Central memory CD8-positive, alpha-beta T cell (primary cell): ENCODE results near the gene TNNT2.

Experiments
- ATAC-seq: fragments of 150-1000 bp; cut with Tn5 transposase; replicated peaks from 2 replicates; pipeline ENCODE4 v1.10.0; 2022; ENCODE audit warnings: mild to moderate bottlenecking, moderate FRiP score, moderate number of reproducible peaks; ENCODE audit not compliant: poor library complexity, severe bottlenecking; ENCODE audit errors: extremely low read depth
- DNase-seq, 2 donors: peaks; one replicate each; pipeline ENCODE4 v3.0.0; 2021; ENCODE audit warnings: low spot score in 2 of 2
- H3K27ac Mint-ChIP-seq: one replicate; pipeline ENCODE4 v1.8.0; 2022; ENCODE audit warnings: low read depth, mild to moderate bottlenecking, moderate library complexity, mixed read lengths
- H3K27me3 Mint-ChIP-seq: one replicate; pipeline ENCODE4 v1.8.0; 2022; ENCODE audit warnings: mixed read lengths
- H3K36me3 Mint-ChIP-seq: one replicate; pipeline ENCODE4 v1.8.0; 2022; ENCODE audit warnings: mild to moderate bottlenecking, moderate library complexity, mixed read lengths; ENCODE audit not compliant: insufficient read depth
- H3K4me1 Mint-ChIP-seq: one replicate; pipeline ENCODE4 v1.8.0; 2022; ENCODE audit warnings: mixed read lengths
- H3K4me3 Mint-ChIP-seq: one replicate; pipeline ENCODE4 v1.8.0; 2022; ENCODE audit warnings: mild to moderate bottlenecking, moderate library complexity, mixed read lengths
- H3K9me3 Mint-ChIP-seq: one replicate; pipeline ENCODE4 v1.8.0; 2022; ENCODE audit warnings: mixed read lengths

TNNT2 gene

GRCh38 chr1:201384406-201384782 is 6.9 kb upstream of the TNNT2 start:
- no peak overlapping the region for H3K4me3 Mint-ChIP-seq
- no peak overlapping the region for H3K27ac Mint-ChIP-seq
- no peaks in the 10 kb centered on the region for H3K9me3 Mint-ChIP-seq
- H3K27me3 Mint-ChIP-seq = peaks cover 44% of the 10 kb centered on the region
- peaks cover 3% of the 10 kb centered on the region for H3K36me3 Mint-ChIP-seq
- no peak for ATAC-seq
- no peaks in the 10 kb centered on the region for H3K4me1 Mint-ChIP-seq
- no peak for DNase-seq

- Mint-ChIP-seq H3K27ac (no peak overlapping the region), H3K27me3 (peaks cover 44% of the 10 kb centered on the region), H3K4me3 (no peak overlapping the region), H3K36me3 (peaks cover 3% of the 10 kb centered on the region), H3K4me1 (no peaks in the 10 kb centered on the region), H3K9me3 (no peaks in the 10 kb centered on the region)
- ATAC-seq (no peak), DNase-seq (no peak)
These were observed 6.3 kb upstream of the TNNT2 start for GRCh38 chr1:201383647-201384405.

GRCh38 chr1:201381130-201381529 is 3.6 kb upstream of the TNNT2 start:
- ATAC-seq = no peak
- peaks cover 30% of the 10 kb centered on the region for H3K27me3 Mint-ChIP-seq
- no peak overlapping the region for H3K4me3 Mint-ChIP-seq
- H3K4me1 Mint-ChIP-seq = no peaks in the 10 kb centered on the region
- H3K36me3 Mint-ChIP-seq = peaks cover 1% of the 10 kb centered on the region
- no peak overlapping the region for H3K27ac Mint-ChIP-seq
- no peak for DNase-seq
- H3K9me3 Mint-ChIP-seq = no peaks in the 10 kb centered on the region

GRCh38 chr1:201379733-201380242 is 2.3 kb upstream of the TNNT2 start:
- no peak for DNase-seq
- Mint-ChIP-seq H3K4me3 (no peak overlapping the region), H3K27ac (no peak overlapping the region), H3K27me3 (peaks cover 24% of the 10 kb centered on the region), H3K9me3 (no peaks in the 10 kb centered on the region), H3K36me3 (peaks cover 1% of the 10 kb centered on the region), H3K4me1 (no peaks in the 10 kb centered on the region)
- no peak for ATAC-seq

GRCh38 chr1:201378804-201379203 is 1.3 kb upstream of the TNNT2 start:
- Mint-ChIP-seq H3K4me1 (no peaks in the 10 kb centered on the region), H3K27me3 (peaks cover 18% of the 10 kb centered on the region), H3K4me3 (no peak overlapping the region), H3K9me3 (no peaks in the 10 kb centered on the region), H3K27ac (no peak overlapping the region), H3K36me3 (peaks cover 1% of the 10 kb centered on the region)
- ATAC-seq (no peak), DNase-seq (no peak)

- peaks cover 31% of the 10 kb centered on the region for H3K27me3 Mint-ChIP-seq
- H3K4me3 Mint-ChIP-seq = no peak overlapping the region
- DNase-seq (no peak), ATAC-seq (no peak)
- H3K27ac Mint-ChIP-seq = no peak overlapping the region
- H3K36me3 Mint-ChIP-seq = peaks cover 1% of the 10 kb centered on the region
- no peaks in the 10 kb centered on the region for H3K4me1 Mint-ChIP-seq
- H3K9me3 Mint-ChIP-seq = no peaks in the 10 kb centered on the region
These were observed 761 bp downstream of the TNNT2 start for GRCh38 chr1:201376464-201377374.

GRCh38 chr1:201376107-201376463 is 1.4 kb downstream of the TNNT2 start:
- no peak for ATAC-seq
- Mint-ChIP-seq H3K27me3 (peaks cover 37% of the 10 kb centered on the region), H3K4me1 (no peaks in the 10 kb centered on the region), H3K36me3 (peaks cover 1% of the 10 kb centered on the region), H3K4me3 (no peak overlapping the region), H3K9me3 (no peaks in the 10 kb centered on the region), H3K27ac (no peak overlapping the region)
- DNase-seq = no peak

GRCh38 chr1:201375169-201375568 is 2.3 kb downstream of the TNNT2 start:
- DNase-seq (no peak), ATAC-seq (no peak)
- no peak overlapping the region for H3K4me3 Mint-ChIP-seq
- no peaks in the 10 kb centered on the region for H3K36me3 Mint-ChIP-seq
- H3K4me1 Mint-ChIP-seq = no peaks in the 10 kb centered on the region
- H3K27ac Mint-ChIP-seq = no peak overlapping the region
- H3K27me3 Mint-ChIP-seq = peaks cover 44% of the 10 kb centered on the region
- no peaks in the 10 kb centered on the region for H3K9me3 Mint-ChIP-seq

- Mint-ChIP-seq H3K27ac (no peak overlapping the region), H3K4me3 (no peak overlapping the region), H3K27me3 (peaks cover 47% of the 10 kb centered on the region), H3K4me1 (no peaks in the 10 kb centered on the region), H3K36me3 (no peaks in the 10 kb centered on the region), H3K9me3 (no peaks in the 10 kb centered on the region)
- ATAC-seq = no peak
- DNase-seq = no peak
These were observed 3.1 kb downstream of the TNNT2 start for GRCh38 chr1:201374364-201374763.

GRCh38 chr1:201371792-201372191 is 5.7 kb downstream of the TNNT2 start:
- H3K4me1 Mint-ChIP-seq = no peaks in the 10 kb centered on the region
- H3K36me3 Mint-ChIP-seq = peaks cover 2% of the 10 kb centered on the region
- H3K27me3 Mint-ChIP-seq = peaks cover 72% of the 10 kb centered on the region
- no peak overlapping the region for H3K4me3 Mint-ChIP-seq
- no peak overlapping the region for H3K27ac Mint-ChIP-seq
- no peak for DNase-seq
- ATAC-seq = no peak
- H3K9me3 Mint-ChIP-seq = no peaks in the 10 kb centered on the region

- ATAC-seq (no peak), DNase-seq (no peak)
These were observed 6.2 kb downstream of the TNNT2 start for GRCh38 chr1:201371276-201371675.

GRCh38 chr1:201370500-201370899 is 7.0 kb downstream of the TNNT2 start:
- H3K27ac Mint-ChIP-seq = no peak overlapping the region
- H3K36me3 Mint-ChIP-seq = peaks cover 2% of the 10 kb centered on the region
- DNase-seq (no peak), ATAC-seq (no peak)
- H3K9me3 Mint-ChIP-seq = no peaks in the 10 kb centered on the region
- no peak overlapping the region for H3K4me3 Mint-ChIP-seq
- H3K27me3 Mint-ChIP-seq = peaks cover 85% of the 10 kb centered on the region
- no peaks in the 10 kb centered on the region for H3K4me1 Mint-ChIP-seq

More at GRCh38 chr1:201371276-201371675, 6.2 kb downstream of the TNNT2 start:
- Mint-ChIP-seq H3K27ac (no peak overlapping the region), H3K27me3 (peaks cover 77% of the 10 kb centered on the region), H3K36me3 (peaks cover 2% of the 10 kb centered on the region), H3K9me3 (no peaks in the 10 kb centered on the region), H3K4me1 (no peaks in the 10 kb centered on the region), H3K4me3 (no peak overlapping the region)

- DNase-seq (no peak), ATAC-seq (no peak)
- Mint-ChIP-seq H3K27me3 (peaks cover 81% of the 10 kb centered on the region), H3K9me3 (no peaks in the 10 kb centered on the region), H3K4me3 (no peak overlapping the region), H3K27ac (no peak overlapping the region), H3K4me1 (no peaks in the 10 kb centered on the region), H3K36me3 (peaks cover 2% of the 10 kb centered on the region)
These were observed 8.3 kb downstream of the TNNT2 start for GRCh38 chr1:201369209-201369608.
